ENCODE measurements around the gene PLPP4. TPM values are rescaled to one million over a fixed set of nuclear protein-coding genes. Genes with fewer than 3 reads are reported as not detected.

PLPP4 gene
- total and polyA plus RNA-seq, 10 of the 15 experiments (the other 5 are each of a cell fraction or from before 2014, with no cell fraction given) = 0.08 to 3.1 (median 0.26) TPM; not detected in 3

DNA sequence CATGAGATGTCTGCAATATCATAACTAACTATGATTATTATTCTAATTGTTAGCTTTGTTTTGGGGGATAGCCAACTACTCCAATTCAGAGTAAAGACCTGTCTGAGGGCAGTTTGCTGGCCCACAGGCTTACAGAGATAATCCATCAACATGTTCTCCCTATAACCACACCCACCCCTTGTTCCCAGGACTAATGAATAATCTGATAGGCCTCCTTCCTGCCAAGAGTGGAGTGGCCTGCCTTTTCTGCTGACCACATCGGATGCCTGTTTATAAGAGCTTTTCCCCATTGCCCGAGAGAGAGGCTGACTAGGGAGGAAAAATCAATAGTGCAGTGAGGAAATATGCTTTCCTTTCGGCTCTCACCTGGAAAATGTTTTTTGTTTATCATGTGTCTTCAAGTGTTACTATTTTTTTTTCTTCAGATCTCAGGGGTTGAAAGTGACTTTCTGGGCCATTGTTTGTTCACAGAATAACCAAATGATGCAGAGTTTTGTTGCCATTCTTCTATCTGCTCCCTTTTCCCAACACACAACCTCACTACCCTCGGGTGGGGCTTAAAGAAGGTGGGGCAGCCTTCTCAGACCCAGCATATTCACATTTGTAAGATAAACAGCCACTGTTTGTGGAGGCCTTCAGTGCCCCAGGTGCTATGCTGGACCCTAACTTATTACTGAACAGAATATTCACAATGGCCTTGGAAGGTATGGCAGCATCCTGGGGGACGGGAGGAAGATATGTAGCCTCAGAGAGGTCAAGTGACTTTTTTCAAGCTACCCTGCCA, 38.4 kb downstream of the PLPP4 start:
- ChIA-PET SMC1A (ENCODE audit: uncharacterized antibody, unreplicated experiment) (no interaction called here), POLR2A (no interaction called here), CTCF (interaction anchor here (2.6 kb wide), 1 partner anchor 9 kb away, joined by 7 read pairs; no protein-coding TSS in a partner anchor), RAD21 (ENCODE audit: unreplicated experiment) (interaction anchor here (0.9 kb wide), 1 partner anchor 9 kb away, joined by 4 read pairs; no protein-coding TSS in a partner anchor)
- 0% methylated on average over 5 of the region's 5 CpGs for WGBS (ENCODE audit: insufficient coverage, insufficient replicate concordance, low lambda C conversion rate, missing lambda C conversion rate)
- Histone ChIP-seq H3K27ac (ENCODE audit: control insufficient read depth, insufficient read depth) (no peak overlapping the region), H3K9ac (ENCODE audit: control insufficient read depth, insufficient read depth, low read length) (no peak overlapping the region), H3K4me2 (ENCODE audit: control insufficient read depth, insufficient read depth) (no peak overlapping the region), H3K9me3 (replicated peaks; ENCODE audit: control insufficient read depth, insufficient read depth, low read length) (no peaks in the 10 kb centered on the region), H3K4me3 (no peak overlapping the region), H3K4me1 (ENCODE audit: control insufficient read depth, insufficient read depth, low read length) (peaks cover 10% of the 10 kb centered on the region), H4K20me1 (ENCODE audit: control insufficient read depth, insufficient read depth) (no peaks in the 10 kb centered on the region), H3K27me3 (replicated peaks in 1 of 2; ENCODE audit: control insufficient read depth in 2 of 2, insufficient read depth in 2 of 2, low read length in 1 of 2) (no peaks in the 10 kb centered on the region), H2AFZ (ENCODE audit: control insufficient read depth, low read depth, low read length) (no peak overlapping the region), H3K79me2 (ENCODE audit: control insufficient read depth, insufficient read depth, low read length) (no peaks in the 10 kb centered on the region), H3K36me3 (ENCODE audit: control insufficient read depth in 2 of 2, insufficient read depth in 2 of 2, low read length in 1 of 2) (no peaks in the 10 kb centered on the region)
- FAIRE-seq (no peak), DNase-seq (ENCODE audit: low read depth, low spot score) (no peak), ATAC-seq (no peak)
- intact Hi-C loops (cut with micrococcal nuclease; ENCODE audit: unreplicated experiment) = no loop called here
- no TSS peak for BruUV-seq (replicated peaks)
- in situ Hi-C loops (cut with MboI) = no loop called here
- TF ChIP-seq IKZF2 (IDR thresholded peaks at IDR 0.05) (no peak), NRF1 (conservative IDR thresholded peaks at IDR 0.05; ENCODE audit: low read depth, low read length) (no peak), ZZZ3 (IDR thresholded peaks at IDR 0.05; ENCODE audit: control insufficient read depth, insufficient read length, low read depth) (no peak), POLR2A (IDR thresholded peaks at IDR 0.05; ENCODE audit: low read depth, low read length) (no peak), RAD51 (IDR thresholded peaks at IDR 0.05) (no peak), SPI1 (IDR thresholded peaks at IDR 0.05; ENCODE audit: borderline replicate concordance, insufficient read depth, low read depth, low read length) (no peak), LARP7 (IDR thresholded peaks at IDR 0.05) (no peak), EED (IDR thresholded peaks at IDR 0.05; ENCODE audit: low read depth) (no peak), RAD21 (IDR thresholded peaks at IDR 0.05; ENCODE audit: insufficient read depth, low read depth, low read length) (no peak)
- TF ChIP-seq, protein P1, sequence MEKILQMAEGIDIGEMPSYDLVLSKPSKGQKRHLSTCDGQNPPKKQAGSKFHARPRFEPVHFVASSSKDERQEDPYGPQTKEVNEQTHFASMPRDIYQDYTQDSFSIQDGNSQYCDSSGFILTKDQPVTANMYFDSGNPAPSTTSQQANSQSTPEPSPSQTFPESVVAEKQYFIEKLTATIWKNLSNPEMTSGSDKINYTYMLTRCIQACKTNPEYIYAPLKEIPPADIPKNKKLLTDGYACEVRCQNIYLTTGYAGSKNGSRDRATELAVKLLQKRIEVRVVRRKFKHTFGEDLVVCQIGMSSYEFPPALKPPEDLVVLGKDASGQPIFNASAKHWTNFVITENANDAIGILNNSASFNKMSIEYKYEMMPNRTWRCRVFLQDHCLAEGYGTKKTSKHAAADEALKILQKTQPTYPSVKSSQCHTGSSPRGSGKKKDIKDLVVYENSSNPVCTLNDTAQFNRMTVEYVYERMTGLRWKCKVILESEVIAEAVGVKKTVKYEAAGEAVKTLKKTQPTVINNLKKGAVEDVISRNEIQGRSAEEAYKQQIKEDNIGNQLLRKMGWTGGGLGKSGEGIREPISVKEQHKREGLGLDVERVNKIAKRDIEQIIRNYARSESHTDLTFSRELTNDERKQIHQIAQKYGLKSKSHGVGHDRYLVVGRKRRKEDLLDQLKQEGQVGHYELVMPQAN (conservative IDR thresholded peaks at IDR 0.05) = no peak
- TF ChIP-seq, protein P2, sequence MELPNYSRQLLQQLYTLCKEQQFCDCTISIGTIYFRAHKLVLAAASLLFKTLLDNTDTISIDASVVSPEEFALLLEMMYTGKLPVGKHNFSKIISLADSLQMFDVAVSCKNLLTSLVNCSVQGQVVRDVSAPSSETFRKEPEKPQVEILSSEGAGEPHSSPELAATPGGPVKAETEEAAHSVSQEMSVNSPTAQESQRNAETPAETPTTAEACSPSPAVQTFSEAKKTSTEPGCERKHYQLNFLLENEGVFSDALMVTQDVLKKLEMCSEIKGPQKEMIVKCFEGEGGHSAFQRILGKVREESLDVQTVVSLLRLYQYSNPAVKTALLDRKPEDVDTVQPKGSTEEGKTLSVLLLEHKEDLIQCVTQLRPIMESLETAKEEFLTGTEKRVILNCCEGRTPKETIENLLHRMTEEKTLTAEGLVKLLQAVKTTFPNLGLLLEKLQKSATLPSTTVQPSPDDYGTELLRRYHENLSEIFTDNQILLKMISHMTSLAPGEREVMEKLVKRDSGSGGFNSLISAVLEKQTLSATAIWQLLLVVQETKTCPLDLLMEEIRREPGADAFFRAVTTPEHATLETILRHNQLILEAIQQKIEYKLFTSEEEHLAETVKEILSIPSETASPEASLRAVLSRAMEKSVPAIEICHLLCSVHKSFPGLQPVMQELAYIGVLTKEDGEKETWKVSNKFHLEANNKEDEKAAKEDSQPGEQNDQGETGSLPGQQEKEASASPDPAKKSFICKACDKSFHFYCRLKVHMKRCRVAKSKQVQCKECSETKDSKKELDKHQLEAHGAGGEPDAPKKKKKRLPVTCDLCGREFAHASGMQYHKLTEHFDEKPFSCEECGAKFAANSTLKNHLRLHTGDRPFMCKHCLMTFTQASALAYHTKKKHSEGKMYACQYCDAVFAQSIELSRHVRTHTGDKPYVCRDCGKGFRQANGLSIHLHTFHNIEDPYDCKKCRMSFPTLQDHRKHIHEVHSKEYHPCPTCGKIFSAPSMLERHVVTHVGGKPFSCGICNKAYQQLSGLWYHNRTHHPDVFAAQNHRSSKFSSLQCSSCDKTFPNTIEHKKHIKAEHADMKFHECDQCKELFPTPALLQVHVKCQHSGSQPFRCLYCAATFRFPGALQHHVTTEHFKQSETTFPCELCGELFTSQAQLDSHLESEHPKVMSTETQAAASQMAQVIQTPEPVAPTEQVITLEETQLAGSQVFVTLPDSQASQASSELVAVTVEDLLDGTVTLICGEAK (IDR thresholded peaks at IDR 0.05; ENCODE audit: borderline replicate concordance) = no peak
- TF ChIP-seq, protein P3, sequence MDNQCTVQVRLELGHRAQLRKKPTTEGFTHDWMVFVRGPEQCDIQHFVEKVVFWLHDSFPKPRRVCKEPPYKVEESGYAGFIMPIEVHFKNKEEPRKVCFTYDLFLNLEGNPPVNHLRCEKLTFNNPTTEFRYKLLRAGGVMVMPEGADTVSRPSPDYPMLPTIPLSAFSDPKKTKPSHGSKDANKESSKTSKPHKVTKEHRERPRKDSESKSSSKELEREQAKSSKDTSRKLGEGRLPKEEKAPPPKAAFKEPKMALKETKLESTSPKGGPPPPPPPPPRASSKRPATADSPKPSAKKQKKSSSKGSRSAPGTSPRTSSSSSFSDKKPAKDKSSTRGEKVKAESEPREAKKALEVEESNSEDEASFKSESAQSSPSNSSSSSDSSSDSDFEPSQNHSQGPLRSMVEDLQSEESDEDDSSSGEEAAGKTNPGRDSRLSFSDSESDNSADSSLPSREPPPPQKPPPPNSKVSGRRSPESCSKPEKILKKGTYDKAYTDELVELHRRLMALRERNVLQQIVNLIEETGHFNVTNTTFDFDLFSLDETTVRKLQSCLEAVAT (IDR thresholded peaks at IDR 0.05) = no peak

All from GM12878 (cell line).